ENCODE results near the gene OR2D2. TPM values are rescaled to one million over a fixed set of nuclear protein-coding genes. Genes with fewer than 3 reads are reported as not detected.

OR2D2 gene, protein sequence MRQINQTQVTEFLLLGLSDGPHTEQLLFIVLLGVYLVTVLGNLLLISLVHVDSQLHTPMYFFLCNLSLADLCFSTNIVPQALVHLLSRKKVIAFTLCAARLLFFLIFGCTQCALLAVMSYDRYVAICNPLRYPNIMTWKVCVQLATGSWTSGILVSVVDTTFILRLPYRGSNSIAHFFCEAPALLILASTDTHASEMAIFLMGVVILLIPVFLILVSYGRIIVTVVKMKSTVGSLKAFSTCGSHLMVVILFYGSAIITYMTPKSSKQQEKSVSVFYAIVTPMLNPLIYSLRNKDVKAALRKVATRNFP
- under 1 TPM in 1 of 4 donors, not detected in 3; 0.40 TPM for total RNA-seq

- no peak for TF ChIP-seq POLR2A (IDR thresholded peaks at IDR 0.05)
- TF ChIP-seq, protein P1, sequence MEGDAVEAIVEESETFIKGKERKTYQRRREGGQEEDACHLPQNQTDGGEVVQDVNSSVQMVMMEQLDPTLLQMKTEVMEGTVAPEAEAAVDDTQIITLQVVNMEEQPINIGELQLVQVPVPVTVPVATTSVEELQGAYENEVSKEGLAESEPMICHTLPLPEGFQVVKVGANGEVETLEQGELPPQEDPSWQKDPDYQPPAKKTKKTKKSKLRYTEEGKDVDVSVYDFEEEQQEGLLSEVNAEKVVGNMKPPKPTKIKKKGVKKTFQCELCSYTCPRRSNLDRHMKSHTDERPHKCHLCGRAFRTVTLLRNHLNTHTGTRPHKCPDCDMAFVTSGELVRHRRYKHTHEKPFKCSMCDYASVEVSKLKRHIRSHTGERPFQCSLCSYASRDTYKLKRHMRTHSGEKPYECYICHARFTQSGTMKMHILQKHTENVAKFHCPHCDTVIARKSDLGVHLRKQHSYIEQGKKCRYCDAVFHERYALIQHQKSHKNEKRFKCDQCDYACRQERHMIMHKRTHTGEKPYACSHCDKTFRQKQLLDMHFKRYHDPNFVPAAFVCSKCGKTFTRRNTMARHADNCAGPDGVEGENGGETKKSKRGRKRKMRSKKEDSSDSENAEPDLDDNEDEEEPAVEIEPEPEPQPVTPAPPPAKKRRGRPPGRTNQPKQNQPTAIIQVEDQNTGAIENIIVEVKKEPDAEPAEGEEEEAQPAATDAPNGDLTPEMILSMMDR (IDR thresholded peaks at IDR 0.05) = no peak
- Histone ChIP-seq H3K4me3 (no peak within 1 kb of the TSS), H3K27me3 (no peaks in the 10 kb centered on the region), H3K4me1 (no peaks in the 10 kb centered on the region), H3K27ac (no peak within 1 kb of the TSS), H3K36me3 (no peaks in the 10 kb centered on the region), H3K9me3 (no peaks in the 10 kb centered on the region)
- intact Hi-C loops (cut with DNase I) = no loop called here
- 76 to 83% methylated on average over 2 of the region's 2 CpGs for WGBS, 2 donors
- no peak for DNase-seq
Observed at GRCh38 chr11:6892400-6892799, at the start of gene OR2D2. OR2D2 (minus strand) TSS chr11:6892500; CDS start chr11:6892500, 0 bp downstream.

GRCh38 chr11:6941970-6942369 is 49.7 kb upstream of the OR2D2 start:
- DNase-seq = no peak
- intact Hi-C loops (cut with DNase I) = no loop called here
- Histone ChIP-seq H3K27me3 (no peaks in the 10 kb centered on the region), H3K4me1 (no peaks in the 10 kb centered on the region), H3K9me3 (no peaks in the 10 kb centered on the region), H3K36me3 (no peaks in the 10 kb centered on the region), H3K4me3 (no peak overlapping the region), H3K27ac (no peak overlapping the region)
- TF ChIP-seq POLR2A (IDR thresholded peaks at IDR 0.05) = no peak
- TF ChIP-seq, protein P1 (IDR thresholded peaks at IDR 0.05) = no peak

GRCh38 chr11:6932145-6932544 is 39.8 kb upstream of the OR2D2 start:
- intact Hi-C loops (cut with DNase I) = no loop called here
- Histone ChIP-seq H3K27me3 (peaks cover 0 to 4% (median 0%) of the 10 kb centered on the region in 4 donors), H3K4me3 (no peak overlapping the region), H3K9me3 (no peaks in the 10 kb centered on the region), H3K27ac (no peak overlapping the region), H3K4me1 (peaks cover 0 to 7% (median 4%) of the 10 kb centered on the region in 3 donors), H3K36me3 (no peaks in the 10 kb centered on the region)
- TF ChIP-seq POLR2A (IDR thresholded peaks at IDR 0.05) = no peak
- TF ChIP-seq, protein P1 (IDR thresholded peaks at IDR 0.05) = no peak
- DNase-seq = no peak
- 73 to 87% methylated on average over 7 of the region's 7 CpGs for WGBS, 2 donors

GRCh38 chr11:6931146-6931713 is 38.9 kb upstream of the OR2D2 start:
- intact Hi-C loops (cut with DNase I) = no loop called here
- 86 to 94% methylated on average over 3 of the region's 3 CpGs for WGBS, 2 donors
- Histone ChIP-seq H3K4me3 (no peak overlapping the region), H3K9me3 (no peaks in the 10 kb centered on the region), H3K27me3 (peaks cover 0 to 10% (median 0%) of the 10 kb centered on the region in 4 donors), H3K4me1 (peaks cover 0 to 14% (median 4%) of the 10 kb centered on the region in 3 donors), H3K27ac (no peak overlapping the region), H3K36me3 (no peaks in the 10 kb centered on the region)
- no peak for DNase-seq
- TF ChIP-seq, protein P1 (IDR thresholded peaks at IDR 0.05) = no peak
- TF ChIP-seq POLR2A (IDR thresholded peaks at IDR 0.05) = no peak

GRCh38 chr11:6928916-6929315 is 36.6 kb upstream of the OR2D2 start:
- TF ChIP-seq, protein P1 (IDR thresholded peaks at IDR 0.05) = no peak
- no peak for TF ChIP-seq POLR2A (IDR thresholded peaks at IDR 0.05)
- no peak for DNase-seq
- Histone ChIP-seq H3K27ac (no peak overlapping the region), H3K4me3 (no peak overlapping the region), H3K4me1 (peaks cover 0 to 18% (median 4%) of the 10 kb centered on the region in 3 donors), H3K36me3 (no peaks in the 10 kb centered on the region), H3K27me3 (peaks cover 0 to 11% (median 0%) of the 10 kb centered on the region in 4 donors), H3K9me3 (no peaks in the 10 kb centered on the region)
- intact Hi-C loops (cut with DNase I) = no loop called here
- WGBS, 2 donors = 70 to 72% methylated on average over 4 of the region's 4 CpGs

All from esophagus squamous epithelium (tissue), 5 donors.